HG03097 (cell line): ENCODE results near the gene CCSER2.
"Not testable (repeated sequence)": the region's sequence is repeated elsewhere in the genome, so short reads cannot be mapped to it uniquely, and the experiment has no call there.

Experiments
- ATAC-seq: cut with Tn5 transposase; IDR thresholded peaks from one replicate; pipeline ENCODE4 v1.9.1; 2021; ENCODE audit not compliant: unreplicated experiment, low FRiP score

The CCSER2 gene, protein sequence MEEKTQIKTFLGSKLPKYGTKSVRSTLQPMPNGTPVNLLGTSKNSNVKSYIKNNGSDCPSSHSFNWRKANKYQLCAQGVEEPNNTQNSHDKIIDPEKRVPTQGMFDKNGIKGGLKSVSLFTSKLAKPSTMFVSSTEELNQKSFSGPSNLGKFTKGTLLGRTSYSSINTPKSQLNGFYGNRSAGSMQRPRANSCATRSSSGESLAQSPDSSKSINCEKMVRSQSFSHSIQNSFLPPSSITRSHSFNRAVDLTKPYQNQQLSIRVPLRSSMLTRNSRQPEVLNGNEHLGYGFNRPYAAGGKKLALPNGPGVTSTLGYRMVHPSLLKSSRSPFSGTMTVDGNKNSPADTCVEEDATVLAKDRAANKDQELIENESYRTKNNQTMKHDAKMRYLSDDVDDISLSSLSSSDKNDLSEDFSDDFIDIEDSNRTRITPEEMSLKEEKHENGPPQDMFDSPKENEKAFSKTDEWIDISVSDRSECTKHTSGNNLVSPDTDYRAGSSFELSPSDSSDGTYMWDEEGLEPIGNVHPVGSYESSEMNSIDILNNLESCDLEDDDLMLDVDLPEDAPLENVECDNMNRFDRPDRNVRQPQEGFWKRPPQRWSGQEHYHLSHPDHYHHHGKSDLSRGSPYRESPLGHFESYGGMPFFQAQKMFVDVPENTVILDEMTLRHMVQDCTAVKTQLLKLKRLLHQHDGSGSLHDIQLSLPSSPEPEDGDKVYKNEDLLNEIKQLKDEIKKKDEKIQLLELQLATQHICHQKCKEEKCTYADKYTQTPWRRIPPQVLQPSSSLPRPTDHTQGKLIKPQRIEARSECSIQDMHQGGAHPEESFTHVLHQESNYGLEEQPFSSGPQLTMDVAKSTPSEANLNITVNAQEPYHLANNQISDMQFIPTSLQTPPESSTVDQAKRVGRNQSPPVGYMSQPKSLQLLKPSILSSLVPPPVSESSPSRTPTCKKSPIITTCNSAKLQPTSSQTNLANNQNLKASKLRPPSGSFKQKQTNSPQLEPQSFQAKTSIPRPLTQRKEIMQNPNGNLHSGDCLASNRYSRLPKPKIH

DNA sequence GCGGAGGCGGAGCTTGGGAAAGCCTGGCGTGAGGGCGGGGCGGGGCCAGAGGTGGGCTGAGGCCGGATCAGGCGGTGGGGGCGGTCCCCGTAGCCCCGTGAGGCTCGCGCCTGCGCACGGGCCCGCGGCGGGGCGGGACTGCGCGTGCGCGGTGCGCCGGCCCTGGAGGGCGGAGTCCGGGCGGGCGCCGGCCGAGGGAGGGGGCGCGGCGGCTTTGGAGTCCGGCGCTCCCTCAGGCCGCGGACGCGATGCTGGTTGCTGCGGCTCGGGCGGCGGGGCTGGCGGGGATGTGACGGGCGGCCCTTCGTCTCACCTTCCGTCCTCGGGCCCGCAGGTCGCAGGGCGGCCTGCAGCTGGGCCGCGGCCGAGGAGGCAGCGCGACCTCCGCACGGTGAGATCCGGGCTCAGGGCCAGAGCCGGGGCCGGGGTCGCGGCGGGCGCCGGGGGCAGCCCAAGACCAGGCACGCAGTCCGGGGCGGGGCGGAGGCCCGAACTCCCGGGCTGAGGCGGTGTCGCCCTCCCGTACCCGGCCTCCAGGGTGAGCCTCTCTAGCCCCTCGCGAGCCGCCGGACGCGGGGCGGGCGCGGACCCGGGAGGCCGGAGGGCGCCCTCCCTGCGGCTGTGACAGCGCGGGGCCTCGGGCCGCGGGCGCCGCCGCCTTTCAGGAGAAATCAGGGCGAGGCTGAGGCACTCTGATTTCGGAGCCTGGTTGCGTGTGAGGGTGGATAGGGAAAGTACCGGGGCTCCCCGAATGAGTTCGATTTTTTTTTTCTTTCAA, at the start of gene CCSER2:
TSS of gene CCSER2 (plus strand) at position 172 of the 778 bp plus-strand sequence. CDS start 42,464 bp downstream, outside the sequence.
- peak; percentile 70 for ATAC-seq

DNA sequence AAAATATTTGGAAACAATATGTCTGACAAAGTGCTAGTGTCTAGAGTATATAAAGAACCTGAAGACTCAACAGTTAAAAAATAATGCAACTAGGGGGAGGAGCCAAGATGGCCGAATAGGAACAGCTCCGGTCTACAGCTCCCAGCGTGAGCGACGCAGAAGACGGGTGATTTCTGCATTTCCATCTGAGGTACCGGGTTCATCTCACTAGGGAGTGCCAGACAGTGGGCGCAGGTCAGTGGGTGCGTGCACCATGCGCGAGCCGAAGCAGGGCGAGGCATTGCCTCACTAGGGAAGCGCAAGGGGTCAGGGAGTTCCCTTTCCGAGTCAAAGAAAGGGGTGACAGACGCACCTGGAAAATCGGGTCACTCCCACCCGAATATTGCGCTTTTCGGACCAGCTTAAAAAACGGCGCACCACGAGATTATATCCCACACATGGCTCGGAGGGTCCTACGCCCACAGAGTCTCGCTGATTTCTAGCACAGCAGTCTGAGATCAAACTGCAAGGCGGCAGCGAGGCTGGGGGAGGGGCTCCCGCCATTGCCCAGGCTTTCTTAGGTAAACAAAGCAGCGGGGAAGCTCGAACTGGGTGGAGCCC, 48.4 kb upstream of the CCSER2 start:
- not testable (repeated sequence) for ATAC-seq

DNA sequence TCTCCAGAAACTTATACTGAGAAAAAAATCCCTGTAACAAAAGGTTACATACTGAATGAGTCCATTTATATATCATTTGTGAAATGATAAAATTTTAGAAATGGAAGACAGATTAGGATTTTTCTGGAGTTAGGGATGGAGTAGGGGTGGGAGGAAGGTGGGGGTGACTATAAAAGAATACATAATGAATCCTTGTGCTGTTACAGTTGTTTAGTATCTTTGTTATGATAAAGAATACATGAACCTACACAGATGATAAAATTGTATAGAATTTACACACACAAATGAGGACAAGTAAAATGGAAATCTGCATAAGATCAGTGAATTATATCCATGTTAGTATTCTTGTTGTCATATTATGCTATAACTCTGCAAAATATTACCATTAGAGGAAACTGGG, 41.7 kb upstream of the CCSER2 start:
- no peak for ATAC-seq

DNA sequence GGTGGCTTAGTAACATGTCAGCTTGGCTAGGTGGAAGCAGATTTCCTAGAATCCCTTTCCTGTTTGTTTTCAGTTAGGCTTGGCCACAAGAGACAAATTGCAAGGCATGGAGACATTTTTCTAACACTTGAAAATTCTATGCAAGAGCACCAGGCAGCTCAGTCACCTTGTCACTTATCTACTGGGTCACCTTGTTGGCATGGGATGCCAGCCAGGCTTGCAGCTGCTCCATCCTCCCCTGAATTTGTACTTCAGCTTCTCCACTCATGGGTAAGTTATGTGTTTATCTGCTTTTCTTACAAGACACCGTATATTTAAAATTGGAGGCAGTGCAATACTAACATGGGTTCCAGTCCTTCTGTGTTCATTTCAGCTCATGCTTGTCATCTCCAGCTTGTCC, 40.2 kb upstream of the CCSER2 start:
- no peak for ATAC-seq

DNA sequence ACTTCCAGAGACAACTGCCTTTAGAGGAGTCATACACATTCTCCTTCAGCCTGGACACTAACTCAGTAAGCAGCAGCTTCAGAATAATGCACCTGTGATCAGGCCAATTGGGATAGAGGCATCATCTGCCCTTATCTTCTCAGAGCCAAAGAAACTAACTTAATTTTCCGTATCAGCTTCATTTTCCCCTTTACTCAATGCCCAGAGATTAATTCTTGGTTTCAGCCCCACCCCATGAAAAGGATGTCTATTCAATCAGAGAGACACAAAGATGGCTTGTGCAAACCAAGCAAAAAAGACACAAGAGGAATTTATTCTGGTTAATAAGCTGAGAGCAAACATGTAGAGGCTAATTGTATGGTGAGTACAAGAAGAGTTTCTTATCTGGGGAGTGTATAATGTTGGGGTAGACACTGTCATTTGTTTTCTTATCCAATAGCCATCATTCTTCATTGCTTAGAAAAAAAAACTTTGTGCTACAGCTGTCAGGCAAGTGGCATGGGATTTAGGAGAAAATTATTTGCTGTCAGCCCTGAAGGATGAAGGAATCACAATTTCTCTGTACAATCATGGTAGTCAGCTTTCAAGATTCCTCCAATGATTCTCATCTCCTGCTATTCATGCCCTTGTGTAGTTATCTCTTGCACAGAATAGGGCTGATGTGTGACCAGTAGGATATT, 38.7 kb upstream of the CCSER2 start:
- ATAC-seq, result no peak

DNA sequence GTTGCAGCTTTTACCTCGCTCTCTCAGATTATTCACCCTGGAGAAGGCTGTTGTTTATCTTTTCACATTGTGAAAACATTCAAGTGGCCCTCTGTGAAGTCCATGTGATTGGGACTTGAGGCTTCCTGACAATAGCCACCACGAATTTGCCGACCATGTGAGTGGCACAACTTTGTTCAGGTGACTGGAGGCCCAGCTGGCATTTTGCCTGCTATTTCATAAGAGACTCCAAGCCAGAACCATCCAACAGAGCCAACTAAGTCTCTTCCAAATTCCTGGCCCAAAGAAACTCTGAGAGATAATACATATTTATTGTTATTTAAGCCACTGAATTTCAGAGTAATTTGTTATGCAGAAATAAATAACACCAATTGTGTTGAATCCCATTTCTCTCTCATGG, 38.2 kb upstream of the CCSER2 start:
- ATAC-seq, result no peak

DNA sequence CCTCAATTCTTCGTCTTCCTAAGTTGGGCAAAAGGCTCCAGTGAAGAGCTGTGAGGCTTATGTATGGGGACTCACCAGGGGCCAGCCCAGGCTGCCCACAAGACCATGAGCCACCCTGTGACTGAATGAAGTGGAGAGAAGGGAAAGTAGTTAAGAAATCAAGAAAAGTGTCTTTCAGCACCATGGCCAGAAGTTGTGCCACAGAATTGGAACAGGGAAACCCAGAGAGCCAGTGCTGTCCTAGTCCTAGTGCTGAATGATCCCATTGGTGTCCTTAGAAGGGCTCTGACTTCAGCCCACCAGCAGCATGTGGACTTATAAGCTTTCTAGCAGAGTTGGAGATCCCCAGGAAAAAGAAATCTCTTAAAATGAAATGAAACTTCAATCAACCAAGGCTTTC, 37.0 kb upstream of the CCSER2 start:
- no peak for ATAC-seq

DNA sequence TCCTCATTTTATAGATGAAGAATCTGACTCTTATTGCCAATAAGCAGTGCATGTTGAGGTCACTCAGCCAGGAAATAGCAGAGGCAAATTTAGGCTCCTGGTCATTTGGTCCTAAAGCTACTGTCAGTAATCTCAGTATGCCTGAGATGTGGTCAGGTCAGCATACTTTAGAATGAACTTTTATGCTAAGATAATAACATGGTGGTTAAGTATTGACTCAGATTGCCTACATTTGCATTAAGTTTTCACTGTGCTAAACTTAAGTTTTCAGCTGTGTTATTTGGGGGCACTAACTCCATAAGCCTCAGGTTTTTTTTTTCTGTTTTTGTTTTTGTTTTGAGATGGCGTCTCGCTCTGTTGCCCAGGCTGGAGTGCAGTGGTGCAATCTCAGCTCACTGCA, 35.9 kb upstream of the CCSER2 start:
- no peak for ATAC-seq

DNA sequence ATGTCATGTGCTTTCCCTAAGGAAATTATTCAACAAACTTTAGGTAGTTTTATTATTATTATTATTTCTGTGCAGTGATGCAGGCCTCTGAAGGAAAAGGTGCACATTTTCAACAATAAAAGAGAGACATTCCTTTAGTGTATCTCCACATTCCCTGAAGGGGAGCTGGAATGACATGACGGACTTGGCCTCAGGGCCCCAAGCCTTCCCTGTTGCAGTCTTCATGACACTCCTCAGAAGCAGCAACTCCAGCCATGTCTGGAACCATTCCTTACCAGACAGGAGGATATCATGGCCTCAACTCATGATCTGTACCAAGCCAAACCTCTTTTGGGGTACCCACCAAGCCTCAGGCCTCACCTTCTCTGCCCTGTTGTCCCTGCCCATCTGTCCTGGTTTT, 35.2 kb upstream of the CCSER2 start:
- ATAC-seq, result no peak

DNA sequence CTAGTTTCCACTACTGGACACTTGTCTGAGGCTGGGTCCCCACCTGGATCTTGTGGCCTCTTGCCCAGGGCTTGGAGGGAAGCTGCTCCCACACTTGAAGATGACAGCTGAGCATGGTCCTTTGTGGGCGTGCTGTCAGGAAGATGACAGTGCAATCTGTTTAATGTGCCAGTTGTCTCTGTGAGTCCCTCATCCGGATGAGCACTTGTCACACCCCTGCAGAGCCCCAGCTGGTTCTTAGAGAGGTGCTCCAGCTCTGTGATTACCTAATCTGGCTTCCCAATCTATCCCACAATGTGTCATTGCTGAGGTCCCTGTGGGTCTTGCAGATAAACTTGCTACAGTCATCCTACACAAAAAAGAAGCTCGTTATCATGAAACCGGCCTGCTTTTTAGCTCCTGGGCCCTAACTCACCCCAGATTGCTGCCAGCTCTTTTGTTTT, 34.8 kb upstream of the CCSER2 start:
- no peak for ATAC-seq

DNA sequence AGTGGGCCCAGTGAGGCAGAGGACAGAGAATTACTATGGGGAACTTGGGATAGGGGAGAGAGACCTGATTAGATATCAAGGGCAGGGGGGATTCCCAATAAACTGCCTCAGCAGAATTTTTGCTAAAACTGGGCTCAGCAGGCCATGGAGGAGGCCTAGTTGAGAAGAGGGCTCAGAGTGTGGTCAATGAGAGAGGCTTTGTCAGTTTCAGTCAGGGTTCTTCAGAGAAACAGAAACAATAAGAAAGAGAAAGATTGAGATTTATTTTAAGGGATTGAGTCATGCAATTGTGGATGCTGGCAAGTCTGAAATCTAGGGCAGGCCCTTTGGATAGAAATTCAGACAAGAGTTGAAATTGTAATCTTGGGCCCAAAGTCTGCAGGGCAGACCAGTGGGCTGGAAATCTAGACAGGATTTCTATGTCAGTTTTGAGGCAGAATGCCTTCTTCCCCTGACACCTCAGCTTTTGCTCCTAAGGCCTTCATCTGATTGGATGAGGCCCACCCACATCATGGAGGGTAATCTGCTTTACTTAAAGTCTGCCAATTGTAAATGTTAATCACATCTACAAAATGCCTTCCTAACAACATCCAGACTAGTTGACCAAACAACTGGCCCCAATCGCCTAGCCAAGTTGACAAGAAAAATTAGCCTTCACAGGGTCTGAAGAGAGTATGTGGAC, 33.5 kb upstream of the CCSER2 start:
- ATAC-seq, result peak; percentile 60

DNA sequence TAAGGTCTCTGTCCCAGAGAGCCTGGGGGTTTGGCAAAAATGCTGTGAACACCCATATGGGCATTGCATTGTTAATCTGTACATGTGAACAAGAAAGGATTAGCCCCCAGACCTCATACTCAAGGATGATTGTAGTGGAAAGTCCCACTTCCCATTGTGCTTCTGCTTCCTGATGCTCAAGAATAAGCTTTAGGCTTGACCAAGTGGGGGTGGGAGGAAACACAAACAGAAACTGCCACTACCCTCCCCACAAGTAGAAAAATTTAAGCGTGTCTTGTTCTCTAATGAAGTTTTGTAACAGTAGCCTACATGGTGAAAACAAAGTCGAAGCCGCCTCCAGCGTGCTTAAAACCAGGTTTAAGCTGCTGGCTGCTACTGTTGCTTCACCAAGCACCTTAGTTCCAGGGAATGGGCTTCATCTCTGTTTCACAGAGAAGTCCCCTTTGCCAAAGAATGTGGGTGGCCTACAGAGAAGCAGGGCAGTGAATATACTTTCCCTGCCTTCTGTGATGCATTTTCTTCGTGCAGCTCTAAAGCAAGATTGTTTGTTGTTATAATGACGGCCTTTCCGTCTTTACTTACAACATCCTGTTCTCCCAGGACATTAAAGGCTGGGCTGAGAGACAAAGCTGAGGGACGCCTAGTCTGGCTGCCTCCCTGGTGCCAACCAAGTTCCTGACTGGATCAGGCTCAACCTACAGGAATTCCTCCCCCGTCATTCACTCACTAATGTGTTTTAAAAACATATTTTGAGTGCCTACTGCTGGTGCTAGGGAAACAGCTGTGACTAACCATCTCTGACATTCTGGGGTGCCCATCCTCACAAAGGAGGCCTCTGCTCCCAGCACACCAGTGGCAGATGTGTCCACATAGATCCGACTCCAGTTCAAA, 32.1 kb upstream of the CCSER2 start:
- no peak for ATAC-seq

DNA sequence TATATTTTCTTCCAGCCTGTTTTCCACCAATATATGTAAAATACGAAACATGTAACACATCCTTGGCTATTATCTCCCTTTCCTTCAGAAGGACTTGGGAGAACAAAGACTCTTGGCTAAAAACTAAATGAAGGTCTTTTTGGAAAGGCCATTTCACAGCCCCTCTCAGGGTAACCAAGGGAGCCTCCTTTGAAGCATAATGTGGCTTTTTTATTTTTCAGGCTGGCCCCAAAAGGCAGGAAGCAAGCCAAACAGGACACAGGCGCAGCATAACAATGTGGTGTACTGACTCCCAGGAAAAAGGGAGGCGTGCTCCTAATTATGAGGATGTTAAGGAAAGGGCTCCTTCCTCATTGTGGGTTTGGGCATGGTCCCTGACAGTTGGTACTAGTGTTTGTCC, 30.3 kb upstream of the CCSER2 start:
- ATAC-seq, result no peak

DNA sequence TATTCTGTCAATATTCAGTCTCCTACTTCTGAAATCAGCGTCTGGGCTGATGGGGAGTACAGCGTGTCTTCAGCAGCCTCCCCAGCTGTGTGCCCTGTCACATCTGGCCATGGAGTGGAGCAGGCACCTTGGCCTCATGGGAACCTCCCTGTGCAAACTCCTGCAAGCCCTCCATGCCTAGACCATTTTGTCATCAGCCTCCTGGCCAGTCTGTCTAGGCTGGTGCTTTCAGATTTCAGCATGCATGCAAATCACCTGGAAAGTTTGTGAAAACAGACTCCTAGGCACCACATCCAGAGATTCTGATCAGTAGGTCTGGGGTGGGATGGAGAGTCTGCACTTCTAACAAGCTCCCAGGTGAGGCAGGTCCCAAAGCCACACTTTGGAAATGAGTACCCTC, 26.2 kb upstream of the CCSER2 start:
- ATAC-seq, result no peak

DNA sequence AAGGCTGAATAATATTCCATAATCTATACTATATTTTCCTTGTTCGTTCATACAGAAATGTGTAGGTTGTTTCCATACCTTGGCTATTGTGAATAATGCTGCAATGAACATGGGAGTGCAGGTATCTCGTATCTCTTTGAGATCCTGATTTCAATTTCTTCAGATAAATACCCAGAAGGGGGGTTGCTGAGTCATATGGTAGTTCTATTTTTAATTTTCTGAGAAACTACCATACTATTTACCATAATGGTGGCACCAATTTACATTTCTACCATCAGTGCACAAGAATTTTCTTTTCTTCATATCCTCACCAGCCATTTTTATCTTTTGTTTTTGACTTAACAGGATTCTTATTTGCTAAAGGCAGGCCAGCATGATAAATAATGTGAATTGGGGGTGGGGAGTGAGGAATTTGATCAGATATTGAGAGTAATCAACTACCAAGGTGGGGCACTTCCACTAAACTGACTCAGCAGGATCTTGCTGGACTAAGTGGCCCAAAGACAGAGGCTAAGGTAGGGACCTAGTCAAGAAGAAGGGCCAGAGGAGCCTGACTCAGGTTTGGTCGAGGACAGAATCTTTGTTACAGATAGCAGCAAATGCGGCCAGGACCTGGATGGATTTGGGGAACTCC, 21.5 kb upstream of the CCSER2 start:
- no peak for ATAC-seq

DNA sequence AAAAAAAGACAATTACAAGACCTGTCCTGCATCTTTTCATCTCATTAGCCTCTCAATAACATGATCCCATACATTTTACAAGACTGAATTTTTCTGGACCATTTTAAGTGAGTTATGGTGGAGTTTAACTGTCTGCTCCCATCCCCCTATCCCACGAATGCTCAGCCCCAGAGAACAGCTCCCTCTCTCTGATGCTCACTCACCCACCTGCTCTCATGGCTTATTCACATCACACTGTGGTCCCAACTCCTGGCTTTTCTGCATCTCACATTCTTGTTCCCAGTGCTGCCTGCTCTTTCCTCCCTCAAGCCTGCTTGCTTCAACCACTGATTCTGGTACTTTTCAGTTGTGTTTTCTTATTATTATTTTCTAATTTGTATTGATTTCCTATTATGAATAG, 20.4 kb upstream of the CCSER2 start:
- ATAC-seq, result no peak

DNA sequence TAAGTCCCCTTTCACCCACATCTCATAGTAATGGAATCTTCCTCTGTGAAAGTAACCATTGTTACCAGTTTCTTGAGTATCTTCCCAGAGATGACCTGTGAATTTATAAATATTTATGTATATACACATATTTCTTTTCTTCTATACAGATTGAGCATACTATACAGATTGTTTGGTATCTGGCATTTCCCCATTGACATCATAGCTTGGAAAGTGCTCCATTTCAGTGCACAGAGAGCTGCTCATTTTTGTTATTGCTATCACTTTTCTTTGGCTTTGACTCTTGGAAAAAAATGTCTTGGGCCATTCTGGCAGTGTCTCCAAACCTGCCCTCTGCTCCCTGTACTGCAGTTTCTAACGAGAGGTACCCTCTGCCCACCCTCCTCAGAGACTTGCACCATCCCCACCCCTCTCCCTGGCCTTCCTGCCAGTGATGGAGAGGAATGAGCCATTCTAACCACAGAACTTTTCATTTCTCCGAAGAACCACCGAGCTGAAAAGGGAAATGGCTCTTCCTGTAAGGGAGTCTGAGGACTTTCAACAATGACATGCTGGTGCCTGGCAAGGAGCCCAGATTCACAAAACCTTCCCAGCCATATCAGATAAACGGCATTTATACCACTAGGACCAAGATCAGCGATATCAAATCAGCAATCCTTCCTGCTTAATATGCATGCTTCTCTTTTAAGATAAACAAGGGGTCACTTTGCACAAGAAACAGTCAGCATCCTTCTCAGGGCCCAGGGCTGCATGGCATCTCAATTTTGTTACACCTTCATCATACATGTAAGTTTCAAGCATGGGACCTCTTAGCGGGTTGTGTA, 19.7 kb upstream of the CCSER2 start:
- no peak for ATAC-seq
